ENCODE data around the gene MYL3. TPM values are rescaled to one million over a fixed set of nuclear protein-coding genes. Genes with fewer than 3 reads are reported as not detected.

Gene MYL3
- total RNA-seq, 4 donors from 2014 or later = 1.5 to 17.3 TPM; not detected in 2

DNA sequence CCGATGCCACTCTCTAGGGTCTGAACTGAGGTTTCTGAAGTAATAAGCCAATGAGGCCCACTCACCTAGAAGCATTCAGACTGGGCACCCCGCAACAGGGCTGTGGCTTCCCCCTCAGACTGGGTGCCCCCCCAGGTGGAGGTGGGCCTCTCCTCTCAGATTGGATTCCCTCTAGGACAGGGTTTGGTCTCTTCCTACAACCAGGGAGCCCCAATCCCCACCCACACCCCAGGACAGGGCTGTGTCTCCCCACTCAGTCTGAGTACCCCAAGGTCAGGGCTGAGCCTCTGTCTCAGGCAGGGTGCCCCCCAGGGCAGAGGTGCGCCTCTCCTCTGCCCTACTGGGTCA lies 41.9 kb upstream of the MYL3 start:
- no peaks in the 10 kb centered on the region for H3K9me3 ChIP-seq
- TF ChIP-seq POLR2A (IDR thresholded peaks at IDR 0.05) = no peak
- TF ChIP-seq, protein P1, sequence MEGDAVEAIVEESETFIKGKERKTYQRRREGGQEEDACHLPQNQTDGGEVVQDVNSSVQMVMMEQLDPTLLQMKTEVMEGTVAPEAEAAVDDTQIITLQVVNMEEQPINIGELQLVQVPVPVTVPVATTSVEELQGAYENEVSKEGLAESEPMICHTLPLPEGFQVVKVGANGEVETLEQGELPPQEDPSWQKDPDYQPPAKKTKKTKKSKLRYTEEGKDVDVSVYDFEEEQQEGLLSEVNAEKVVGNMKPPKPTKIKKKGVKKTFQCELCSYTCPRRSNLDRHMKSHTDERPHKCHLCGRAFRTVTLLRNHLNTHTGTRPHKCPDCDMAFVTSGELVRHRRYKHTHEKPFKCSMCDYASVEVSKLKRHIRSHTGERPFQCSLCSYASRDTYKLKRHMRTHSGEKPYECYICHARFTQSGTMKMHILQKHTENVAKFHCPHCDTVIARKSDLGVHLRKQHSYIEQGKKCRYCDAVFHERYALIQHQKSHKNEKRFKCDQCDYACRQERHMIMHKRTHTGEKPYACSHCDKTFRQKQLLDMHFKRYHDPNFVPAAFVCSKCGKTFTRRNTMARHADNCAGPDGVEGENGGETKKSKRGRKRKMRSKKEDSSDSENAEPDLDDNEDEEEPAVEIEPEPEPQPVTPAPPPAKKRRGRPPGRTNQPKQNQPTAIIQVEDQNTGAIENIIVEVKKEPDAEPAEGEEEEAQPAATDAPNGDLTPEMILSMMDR (IDR thresholded peaks at IDR 0.05) = no peak
- H3K27me3 ChIP-seq = no peaks in the 10 kb centered on the region
- no peaks in the 10 kb centered on the region for H3K36me3 ChIP-seq
- H3K27ac ChIP-seq = no peak overlapping the region
- H3K4me3 ChIP-seq = no peak overlapping the region
- peak in 1 of 3 donors; percentile 27 for DNase-seq
- H3K4me1 ChIP-seq = peaks cover 0 to 11% (median 5%) of the 10 kb centered on the region in 4 donors

DNA sequence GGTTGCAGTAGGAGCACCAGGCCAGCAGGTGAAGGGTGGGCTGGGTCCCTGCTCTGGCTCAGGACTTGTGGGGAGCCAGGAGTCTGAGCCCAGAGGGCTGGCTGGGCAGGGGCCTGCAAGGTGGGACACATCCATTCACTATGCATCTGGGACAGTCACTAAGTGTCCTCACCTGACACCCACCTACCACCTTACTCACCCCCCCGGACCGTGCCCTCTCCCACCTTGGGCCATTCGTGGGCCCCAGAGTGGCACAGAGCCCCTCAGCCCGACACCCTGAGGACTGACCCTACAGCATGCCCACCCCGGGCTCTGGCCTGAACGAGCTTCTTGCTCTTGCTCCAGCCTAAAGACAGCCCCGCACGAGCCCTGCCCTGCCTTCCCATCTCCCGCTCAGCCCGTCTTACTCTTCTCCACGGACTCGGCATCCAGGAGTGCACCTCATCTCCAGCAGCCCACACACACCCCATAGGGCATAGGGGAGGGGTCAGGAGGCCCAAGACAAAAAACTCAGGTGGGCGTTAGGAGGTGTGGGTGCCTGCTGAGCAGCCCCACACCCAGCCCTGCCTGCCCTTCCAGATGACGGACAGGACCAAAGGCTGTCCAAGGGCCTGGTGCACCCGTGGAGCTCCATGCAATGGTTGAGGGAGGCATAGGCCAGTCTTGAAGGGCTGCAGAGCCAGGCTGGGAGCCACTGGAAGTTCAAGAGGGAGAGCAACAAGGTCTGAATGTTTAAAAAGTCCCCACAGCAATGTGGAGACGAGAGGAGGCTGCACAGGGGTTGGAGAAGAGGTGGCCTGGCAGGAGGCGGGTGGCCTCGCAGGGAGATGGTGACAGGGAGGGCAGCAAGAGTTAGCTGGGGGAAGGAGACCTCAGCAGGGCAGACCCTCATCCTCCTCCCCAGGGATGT lies 41.3 kb upstream of the MYL3 start:
- no peaks in the 10 kb centered on the region for H3K27me3 ChIP-seq
- H3K4me3 ChIP-seq = no peak overlapping the region
- peak in 1 of 3 donors; percentile 42 for DNase-seq
- H3K36me3 ChIP-seq = no peaks in the 10 kb centered on the region
- TF ChIP-seq POLR2A (IDR thresholded peaks at IDR 0.05) = no peak
- TF ChIP-seq, protein P1 (IDR thresholded peaks at IDR 0.05) = no peak
- no peaks in the 10 kb centered on the region for H3K9me3 ChIP-seq
- no peak overlapping the region for H3K27ac ChIP-seq
- peaks cover 0 to 7% (median 2%) of the 10 kb centered on the region in 4 donors for H3K4me1 ChIP-seq

DNA sequence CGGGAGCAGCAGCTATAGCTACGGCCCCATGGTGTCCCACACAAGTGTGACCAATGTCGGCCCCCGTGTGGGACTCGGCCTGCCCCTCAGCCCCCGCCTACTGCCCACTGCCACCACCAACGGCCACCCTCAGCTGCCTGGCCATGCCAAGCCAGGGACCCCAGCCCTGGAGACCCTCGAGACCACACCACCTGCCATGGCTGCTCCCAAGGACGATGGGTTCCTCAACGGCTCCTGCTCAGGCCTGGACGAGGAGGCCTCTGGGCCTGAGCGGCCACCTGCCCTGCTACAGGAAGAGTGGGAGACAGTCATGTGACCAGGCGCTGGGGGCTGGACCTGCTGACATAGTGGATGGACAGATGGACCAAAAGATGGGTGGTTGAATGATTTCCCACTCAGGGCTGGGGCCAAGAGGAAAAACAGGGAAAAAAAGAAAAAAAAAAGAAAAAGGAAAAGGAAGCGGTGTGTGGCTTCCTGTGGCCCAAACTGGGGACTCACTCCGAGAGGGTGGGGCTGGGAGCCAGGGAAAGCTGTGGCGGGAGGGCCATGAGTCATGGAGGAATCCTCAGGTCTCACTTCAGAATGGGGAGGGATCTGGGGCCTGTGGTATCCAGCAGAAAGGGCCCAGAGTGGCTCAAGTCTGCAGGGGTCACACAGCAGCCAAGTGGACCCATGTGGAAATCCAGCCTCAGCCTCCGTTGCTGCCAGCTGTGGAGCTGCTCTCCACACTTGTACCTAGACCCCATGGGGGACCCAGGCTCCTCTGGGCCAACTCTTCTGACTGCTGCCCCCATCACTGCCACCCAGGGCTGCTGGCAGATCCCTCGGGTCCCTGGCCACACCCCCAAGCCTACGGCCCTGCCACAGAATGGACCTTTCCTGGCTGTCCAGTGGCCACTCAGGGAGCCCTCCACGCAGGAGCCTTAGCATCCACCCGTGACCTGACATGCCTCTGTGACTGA lies 40.4 kb upstream of the MYL3 start:
- TF ChIP-seq, protein P1 (IDR thresholded peaks at IDR 0.05) = no peak
- no peak for TF ChIP-seq POLR2A (IDR thresholded peaks at IDR 0.05)
- Histone ChIP-seq H3K9me3 (no peaks in the 10 kb centered on the region), H3K4me3 (no peak overlapping the region), H3K4me1 (peaks cover 0 to 5% (median 1%) of the 10 kb centered on the region in 4 donors), H3K36me3 (no peaks in the 10 kb centered on the region), H3K27ac (no peak overlapping the region), H3K27me3 (peaks cover 0 to 2% of the 10 kb centered on the region in 2 donors)
- peak in 1 of 3 donors; percentile 43 for DNase-seq

DNA sequence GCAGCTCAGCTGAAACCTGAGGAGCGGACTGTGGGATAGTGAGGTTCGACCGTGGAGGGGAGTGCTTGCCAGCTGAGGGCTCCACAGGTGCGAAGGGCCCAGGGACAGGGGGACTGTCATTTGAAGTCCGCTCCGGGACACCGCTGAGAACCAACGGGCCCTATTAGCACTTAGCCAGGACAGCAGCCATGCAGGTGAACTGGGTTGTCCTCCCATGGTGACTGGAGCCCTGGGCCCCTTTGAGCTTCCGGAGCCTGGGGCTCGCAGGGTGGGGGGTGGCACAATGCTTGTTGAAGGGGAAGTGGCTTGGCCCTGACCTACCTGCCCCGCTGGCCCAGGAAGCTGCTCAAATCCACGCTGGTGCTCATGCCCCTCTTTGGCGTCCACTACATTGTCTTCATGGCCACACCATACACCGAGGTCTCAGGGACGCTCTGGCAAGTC lies 39.0 kb upstream of the MYL3 start:
- no peaks in the 10 kb centered on the region for H3K9me3 ChIP-seq
- DNase-seq = no peak
- peaks cover 0 to 8% of the 10 kb centered on the region in 2 donors for H3K27me3 ChIP-seq

More for the DNA sequence above, 39.0 kb upstream of the MYL3 start:
- Histone ChIP-seq H3K36me3 (no peaks in the 10 kb centered on the region), H3K4me3 (no peak overlapping the region), H3K4me1 (peaks cover 0 to 12% (median 5%) of the 10 kb centered on the region in 4 donors), H3K27ac (no peak overlapping the region)
- TF ChIP-seq POLR2A (IDR thresholded peaks at IDR 0.05) = no peak
- TF ChIP-seq, protein P1 (IDR thresholded peaks at IDR 0.05) = no peak
